HEK293T (cell line): ENCODE measurements around the gene PRDM16.

ENCODE experiments used
- ELF4 ChIP-seq: fragments of 450-650 bp; IDR thresholded peaks from 2 replicates; pipeline ENCODE4 v1.6.1; 2017; ENCODE audit warnings: antibody characterized with exemption
- FOXA1 ChIP-seq: fragments of 450-650 bp; IDR thresholded peaks from 2 replicates; pipeline ENCODE4 v1.6.1; 2016; ENCODE audit warnings: mild to moderate bottlenecking
- LEF1 ChIP-seq: fragments of 450-650 bp; IDR thresholded peaks from 2 replicates; pipeline ENCODE4 v1.6.1; 2017; ENCODE audit warnings: mild to moderate bottlenecking, borderline replicate concordance
- NFRKB ChIP-seq: fragments of 450-650 bp; IDR thresholded peaks from 2 replicates; pipeline ENCODE4 v1.6.1; 2016; ENCODE audit warnings: mild to moderate bottlenecking, moderate library complexity
- TARDBP ChIP-seq: fragments of 450-650 bp; IDR thresholded peaks from 2 replicates; pipeline ENCODE4 v1.6.1; 2016
- ZNF384 ChIP-seq: fragments of 450-650 bp; IDR thresholded peaks from 2 replicates; pipeline ENCODE4 v1.6.1; 2016

DNA sequence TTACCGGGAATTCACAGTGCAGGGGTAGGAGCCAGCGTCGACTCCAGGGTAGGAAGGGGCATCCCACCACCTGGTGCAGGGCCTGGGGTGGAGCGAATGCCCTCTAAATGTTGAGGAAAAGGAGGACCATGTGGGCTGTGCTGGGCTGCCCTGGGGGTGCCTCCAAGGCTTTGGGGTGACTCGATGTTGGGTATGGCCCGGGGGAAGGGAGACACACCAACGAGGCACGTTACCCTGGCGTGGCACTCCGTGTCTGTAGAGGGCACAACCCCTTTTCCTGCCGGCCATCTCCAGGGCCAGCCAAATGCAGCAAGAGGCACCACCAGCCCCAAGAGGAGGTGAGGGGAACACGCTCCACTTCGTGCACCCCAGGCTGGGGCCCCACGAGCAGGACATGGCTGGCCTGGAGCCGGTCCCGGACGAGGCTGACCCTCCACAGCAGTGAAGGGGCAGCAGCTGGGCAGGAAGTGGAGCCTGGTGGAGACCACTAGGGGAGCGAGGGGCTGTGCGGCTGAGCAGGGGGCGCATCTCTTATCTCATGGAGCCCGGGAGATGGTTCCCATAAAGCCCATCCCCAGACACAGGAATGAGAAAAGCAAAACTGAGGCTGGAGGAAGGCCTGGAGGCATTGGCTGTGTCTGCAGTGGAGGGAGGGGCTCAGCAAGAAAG, 36.5 kb upstream of the PRDM16 start:
- TF ChIP-seq ZNF384 (no peak), TARDBP (no peak), FOXA1 (no peak), ELF4 (no peak), LEF1 (no peak), NFRKB (no peak)
